NCI-H128 (cell line): ENCODE measurements around the gene HAGH.
A peak's percentile ranks its signal among the peaks of the same experiment; 100 is the strongest.

Experiments
- DNase-seq: peaks from one replicate; lab custom pipeline; 2025; ENCODE audit not compliant: unreplicated experiment; lab: John Stamatoyannopoulos, UW

HAGH gene

DNA sequence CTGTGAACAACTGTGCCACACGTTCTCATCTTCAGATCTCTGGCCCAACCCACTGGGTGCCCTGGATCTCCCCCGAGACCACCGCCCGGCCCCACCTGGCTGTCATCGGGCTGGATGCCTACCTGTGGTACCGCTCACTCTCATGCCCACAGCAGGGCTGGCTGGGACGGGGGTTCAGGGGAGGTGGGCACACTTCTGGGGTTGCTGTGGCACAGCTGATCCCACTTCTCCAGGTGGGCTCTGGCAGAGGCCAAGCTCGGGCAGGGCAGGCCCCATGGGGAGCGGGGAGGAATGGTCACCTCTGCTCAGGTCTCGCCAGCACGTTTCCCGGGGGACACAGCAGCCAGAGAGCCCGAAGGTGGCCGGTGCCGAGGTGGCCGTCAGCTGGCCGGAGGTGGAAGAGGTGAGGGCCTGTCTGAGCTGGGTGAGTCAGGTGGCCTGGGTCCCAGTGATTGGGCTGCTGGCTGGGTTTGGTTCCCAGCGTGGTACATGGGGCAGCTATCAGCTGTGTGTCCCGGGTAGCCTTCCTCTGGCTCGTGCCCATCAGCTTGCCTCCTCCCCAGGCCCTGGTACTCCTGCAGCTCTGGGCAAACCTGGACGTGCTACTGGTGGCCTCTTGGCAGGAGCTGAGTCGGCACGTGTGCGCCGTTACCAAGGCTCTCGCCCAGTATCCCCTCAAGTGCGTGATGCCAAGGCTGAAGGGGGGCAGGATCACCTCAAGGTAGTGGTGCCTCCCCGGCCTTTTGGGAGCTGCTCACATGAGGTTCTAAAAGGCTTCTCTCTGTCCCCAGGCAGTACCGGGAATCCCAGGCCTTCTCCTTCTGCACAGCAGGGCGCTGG, 51.4 kb downstream of the HAGH start:
- DNase-seq, result no peak

DNA sequence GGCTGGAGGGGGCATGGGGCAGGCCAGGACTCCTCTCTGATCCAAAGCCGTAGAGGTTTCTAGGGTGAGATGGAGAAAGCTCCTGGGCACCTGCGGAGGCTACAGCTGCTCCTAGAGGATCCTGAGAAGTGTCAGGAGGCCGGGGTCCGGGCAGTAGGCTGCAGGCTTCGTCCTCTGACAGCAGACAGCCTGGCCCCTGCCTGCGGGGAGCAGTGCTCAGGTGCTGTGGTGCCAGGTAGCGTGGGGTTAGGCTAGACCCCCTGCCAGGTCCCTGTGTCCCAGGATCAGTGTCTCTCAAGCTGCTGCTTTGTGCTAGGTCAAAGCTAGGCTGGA, 52.2 kb downstream of the HAGH start:
- DNase-seq, result no peak

DNA sequence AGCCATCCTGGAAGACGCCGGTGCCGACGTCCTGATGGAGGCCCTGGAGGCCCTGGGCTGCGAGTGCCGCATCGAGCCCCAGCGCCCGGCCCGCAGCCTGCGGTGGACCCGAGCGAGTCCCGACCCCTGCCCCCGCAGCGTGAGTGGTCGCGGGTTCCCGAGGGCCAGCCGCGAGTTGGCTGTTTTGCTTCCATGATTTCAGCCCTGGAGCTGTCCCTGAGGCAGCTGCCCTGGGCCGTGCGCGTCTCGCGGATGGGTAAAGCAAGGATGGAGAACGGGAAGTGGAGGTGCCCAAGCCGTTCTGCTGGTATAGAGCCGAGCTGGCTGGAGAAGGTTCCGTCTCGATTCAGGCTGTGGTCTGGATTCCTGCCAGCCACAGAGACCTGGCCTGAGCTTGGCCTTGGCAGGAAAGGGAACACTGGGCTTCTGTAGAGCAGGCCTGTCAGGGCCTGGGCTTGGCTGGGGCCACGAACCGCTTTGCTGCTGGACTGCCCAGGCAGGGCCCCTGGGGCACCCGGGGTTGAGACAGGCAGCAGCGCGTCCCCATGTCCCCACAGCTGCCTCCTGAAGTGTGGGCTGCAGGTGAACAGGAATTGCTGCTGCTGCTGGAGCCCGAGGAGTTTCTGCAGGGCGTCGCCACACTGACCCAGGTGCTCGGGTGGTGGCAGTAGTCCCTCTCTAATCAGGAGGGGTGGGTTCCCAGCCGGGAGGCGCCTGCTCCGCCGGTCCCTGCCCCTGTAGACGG, 52.8 kb downstream of the HAGH start:
- DNase-seq, result no peak

DNA sequence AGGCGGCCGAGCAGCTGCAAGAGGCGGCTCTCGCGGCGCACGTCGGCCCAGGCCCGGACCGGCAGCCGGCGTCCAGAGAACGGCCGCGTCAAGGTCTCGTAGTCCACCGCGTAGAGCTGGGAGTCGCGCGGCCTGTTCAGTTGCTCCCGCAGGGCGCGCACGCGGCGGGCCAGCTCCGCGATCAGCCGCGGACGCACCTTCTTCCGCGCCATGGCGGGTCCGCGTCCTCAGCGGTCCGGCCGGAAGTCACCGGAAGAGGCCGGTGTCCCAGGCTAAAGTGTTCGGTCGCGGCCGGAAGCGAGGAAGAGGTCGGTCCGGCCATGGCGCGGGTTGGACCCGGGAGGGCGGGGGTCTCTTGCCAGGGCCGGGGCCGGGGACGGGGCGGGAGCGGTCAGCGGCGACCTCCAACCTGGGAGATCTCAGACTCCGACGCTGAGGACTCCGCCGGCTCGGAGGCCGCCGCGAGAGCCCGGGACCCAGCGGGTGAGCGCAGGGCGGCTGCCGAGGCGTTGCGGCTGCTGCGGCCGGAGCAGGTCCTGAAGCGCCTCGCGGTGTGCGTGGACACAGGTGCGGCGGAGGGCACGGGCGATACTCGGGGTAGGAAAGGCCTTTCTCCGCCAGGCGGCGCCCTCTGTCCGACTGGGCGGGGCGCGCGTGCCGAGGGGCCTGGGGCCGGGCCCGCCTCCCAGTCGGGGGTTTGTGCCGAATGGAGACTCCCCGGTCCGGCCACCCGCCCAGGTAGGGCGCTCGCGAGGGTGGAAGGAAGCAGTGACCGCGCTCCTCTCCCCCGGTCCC, 53.5 kb downstream of the HAGH start, which contains the start of gene MRPS34:
MRPS34 (minus strand) TSS at position 227 of the 795 bp plus-strand sequence; CDS start at position 212, 15 bp downstream.
- DNase-seq, result peak; percentile 57

DNA sequence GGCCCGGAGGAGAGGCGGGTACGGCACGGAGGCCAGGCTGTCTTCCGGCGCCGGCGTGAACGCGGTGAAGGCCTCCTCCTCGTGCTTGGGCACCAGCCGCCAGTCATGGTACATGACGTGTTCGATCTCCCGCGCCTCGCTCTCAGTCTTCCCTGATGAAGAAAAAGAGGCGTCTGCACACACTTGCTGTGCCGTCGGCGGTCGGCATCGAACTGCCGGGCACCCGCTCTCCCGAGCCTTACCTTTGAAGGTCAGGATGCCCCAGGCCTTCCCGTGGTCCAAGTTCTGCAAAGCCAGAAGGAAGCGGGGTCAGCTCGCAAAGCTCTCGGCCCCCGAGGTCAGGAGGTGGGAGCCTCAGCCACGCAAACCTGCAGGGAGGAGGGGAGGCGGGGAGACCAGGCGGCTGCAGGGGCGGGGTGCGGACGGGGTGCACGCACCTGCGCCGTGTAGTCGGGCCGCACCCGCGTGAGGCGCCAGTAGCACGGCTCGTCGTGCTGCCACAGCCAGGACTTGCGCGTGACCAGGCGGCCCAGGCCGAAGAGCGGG, 54.2 kb downstream of the HAGH start, which contains the start of gene EME2:
EME2 (plus strand) TSS at position 449 of the 546 bp plus-strand sequence. CDS start 418 bp downstream, outside the sequence.
- no peak for DNase-seq

DNA sequence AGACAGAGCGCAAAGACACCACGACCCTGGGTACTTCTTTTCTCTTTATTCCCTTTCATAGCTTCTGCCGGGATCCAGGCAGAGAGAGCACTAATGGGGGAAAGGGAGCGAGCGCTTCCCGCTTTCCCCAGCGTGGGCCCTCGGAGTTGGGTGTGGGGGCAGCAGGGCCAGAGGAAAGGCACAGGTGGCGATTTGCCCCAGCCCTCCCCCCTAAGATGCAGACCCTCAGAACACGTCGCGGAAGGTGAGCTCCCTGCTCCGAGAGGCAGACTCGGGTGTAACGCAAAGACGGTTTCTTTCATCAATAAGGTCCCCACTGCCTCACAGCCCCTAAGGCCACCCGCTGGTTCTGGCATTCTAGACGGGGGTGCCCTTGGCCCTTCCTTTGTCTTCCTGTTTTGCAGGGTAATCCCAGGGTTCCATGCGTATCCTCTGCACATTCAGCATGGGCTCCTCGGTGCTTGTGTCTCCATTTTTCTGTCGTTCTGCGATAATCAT, 54.7 kb downstream of the HAGH start:
- DNase-seq, result no peak

DNA sequence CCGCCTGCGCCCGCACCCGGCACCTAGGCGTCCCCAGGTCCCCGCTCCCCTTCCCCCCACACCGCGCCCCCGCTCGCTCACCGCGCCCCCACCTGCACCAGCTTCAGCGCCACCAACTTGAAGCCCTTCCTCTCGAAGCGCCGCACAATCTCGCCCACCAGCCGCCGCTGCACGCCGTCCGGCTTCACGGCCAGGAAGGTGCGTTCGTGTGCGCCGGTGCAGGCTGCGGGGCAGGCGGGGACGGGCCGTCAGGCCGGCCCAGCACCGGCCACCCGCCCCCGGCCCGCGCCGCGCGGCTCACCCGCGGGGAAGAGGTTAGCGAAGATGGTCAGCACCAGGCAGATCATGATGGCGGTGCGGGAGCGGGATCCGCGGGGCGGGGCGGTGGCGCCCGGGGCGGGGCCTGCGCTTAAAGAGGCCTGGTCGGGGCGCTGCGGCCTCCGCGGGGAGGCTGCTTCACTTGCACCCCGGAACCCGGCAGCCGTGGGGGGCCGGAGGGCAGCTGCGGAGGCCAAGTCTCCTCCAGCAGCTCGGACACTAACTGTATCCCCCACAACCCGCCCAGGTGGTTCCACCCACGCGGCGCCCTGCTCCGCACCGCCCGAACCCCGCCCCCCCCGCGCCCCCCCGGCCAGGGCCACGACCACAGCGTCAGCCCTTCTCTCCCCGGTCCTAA, 55.3 kb downstream of the HAGH start, which contains the start of gene NME3:
NME3 (minus strand) TSS at position 356 of the 676 bp plus-strand sequence; CDS start at position 347, 9 bp downstream.
- no peak for DNase-seq

DNA sequence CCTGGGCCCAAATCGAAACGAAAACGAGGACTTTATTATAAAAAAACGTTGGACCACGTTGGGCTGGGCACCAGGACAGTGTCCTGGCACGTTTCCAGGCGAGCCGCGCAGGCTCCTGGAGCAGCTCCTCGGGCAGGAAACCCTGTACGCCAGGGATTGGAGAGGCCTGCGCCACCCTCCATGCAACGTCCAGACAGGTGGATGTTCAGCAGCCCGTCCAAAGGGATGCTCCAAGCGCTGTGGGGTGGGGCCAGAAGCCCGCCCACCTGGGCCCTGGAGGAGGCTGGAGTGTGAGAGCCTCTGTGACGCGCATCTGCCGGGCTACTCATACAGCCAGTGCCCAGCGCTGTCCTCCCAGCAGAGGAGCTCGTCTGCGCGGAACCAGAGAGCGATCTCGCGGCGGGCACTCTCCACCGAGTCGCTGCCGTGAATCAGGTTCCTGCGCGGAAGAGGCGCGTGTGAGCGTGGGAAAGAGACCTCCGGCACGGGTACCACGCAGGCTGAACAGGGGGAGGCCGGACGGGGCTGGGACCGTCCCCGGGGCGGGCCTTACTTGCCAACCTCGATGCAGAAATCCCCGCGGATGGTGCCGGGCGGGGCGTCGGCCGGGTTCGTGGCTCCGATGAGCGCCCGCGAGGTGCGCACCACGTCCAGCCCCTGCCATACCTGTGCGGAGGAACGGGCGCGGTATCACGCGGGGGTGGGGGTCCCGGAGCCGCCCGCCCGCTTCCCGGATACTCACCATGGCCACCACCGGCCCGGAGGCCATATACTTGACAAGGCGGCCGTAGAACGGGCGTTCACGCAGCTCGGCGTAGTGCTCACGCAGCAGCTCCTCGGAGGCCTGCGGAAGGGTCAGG, 56.1 kb downstream of the HAGH start:
- DNase-seq, result no peak

DNA sequence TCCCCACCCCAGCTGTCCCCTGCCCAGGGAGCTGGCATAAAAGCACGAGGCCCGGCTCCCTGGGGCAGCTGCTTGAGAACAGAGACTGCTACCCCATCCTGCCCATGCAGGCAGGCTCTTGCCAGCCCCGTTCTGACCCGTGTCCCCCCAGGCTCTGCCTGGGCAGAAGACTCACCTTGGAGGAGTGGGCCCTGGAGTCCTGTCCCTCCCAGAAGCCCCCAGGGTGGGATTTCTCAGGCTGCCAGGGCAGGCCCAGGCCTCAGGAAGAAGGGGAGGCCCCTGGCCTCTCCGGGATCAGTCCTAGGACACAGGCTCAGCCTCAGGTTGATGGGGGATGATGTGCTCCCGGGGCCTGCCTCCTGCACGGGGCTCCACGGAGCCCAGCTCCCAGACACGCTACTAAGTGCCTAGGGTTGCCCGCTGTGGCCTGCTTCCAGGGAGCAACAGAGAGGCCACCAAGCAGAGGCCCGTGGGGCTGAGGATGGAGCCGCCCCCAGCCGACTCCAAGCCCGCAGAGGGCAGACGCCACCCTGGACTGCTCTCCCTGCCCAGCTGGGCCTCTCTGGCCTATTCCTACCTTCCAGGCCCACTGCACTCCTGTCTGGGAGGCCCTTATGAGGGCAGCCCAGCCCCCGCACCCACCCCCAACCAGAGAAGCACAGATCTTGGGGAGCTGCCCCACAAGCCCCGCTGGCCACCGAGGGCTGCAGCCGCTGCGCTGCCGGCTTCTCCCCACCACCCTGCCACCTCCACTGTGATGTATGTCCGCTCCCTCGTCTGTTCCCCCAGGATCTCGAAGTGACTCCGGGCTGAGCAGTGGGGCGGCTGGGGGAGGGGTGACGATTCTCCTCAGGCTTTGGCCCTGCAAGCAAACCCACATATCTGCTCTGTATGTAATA, 57.0 kb downstream of the HAGH start:
- DNase-seq, result no peak

DNA sequence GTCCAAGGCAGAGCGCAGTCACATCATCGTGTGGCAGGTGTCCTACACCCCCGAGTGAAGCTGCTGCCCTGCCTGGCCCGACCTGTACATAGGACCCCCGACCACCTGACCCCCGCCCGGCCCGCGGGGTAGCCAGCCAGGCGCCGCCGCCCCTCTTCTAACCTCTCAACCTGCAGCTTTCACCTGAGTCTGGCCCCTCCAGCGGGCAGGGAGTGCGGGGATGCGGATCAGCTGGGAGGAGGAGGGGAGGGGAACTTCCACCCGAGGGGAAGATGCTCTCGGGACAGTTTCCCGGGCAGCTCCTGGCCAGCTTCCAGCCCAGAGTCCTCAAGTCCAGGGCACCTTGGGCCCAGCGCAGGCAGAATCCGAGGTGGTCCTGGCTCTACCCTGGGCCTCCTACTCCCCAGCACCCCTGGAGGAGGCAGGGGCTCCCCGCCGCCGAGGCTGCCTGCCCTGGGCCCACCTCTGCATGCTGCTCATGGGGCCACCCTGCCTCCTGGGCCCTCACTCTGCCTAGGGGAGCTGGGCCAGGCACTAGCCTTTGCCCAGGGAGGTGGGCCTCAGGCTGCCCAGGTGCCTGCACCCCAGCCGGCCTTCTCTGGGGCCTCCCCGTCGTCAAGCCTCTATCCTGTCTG, 57.7 kb downstream of the HAGH start:
- no peak for DNase-seq

DNA sequence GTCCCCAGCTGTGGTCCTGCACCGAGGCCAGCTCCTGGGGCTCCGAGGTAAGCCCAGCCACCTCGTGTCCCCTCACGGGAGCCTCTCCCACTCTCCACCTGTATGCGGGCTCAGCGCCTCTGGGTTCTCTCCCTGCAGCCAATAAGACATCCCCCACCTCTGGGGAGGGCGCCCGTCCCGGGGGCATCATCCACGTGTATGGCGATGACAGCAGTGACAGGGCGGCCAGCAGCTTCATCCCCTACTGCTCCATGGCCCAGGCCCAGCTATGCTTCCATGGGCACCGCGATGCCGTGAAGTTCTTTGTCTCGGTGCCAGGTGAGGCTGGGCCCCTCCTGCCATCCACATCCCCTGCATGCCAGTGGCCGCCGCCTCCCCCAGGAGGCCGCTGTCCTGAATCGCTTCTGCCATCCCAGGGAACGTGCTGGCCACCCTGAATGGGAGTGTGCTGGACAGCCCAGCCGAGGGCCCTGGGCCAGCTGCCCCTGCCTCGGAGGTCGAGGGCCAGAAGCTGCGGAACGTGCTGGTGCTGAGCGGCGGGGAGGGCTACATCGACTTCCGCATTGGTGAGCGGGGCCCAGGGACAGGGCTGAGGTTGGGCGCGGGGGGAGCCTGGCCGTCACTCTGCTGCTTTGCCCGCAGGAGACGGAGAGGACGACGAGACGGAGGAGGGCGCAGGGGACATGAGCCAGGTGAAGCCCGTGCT, 58.4 kb downstream of the HAGH start:
- DNase-seq, result no peak

DNA sequence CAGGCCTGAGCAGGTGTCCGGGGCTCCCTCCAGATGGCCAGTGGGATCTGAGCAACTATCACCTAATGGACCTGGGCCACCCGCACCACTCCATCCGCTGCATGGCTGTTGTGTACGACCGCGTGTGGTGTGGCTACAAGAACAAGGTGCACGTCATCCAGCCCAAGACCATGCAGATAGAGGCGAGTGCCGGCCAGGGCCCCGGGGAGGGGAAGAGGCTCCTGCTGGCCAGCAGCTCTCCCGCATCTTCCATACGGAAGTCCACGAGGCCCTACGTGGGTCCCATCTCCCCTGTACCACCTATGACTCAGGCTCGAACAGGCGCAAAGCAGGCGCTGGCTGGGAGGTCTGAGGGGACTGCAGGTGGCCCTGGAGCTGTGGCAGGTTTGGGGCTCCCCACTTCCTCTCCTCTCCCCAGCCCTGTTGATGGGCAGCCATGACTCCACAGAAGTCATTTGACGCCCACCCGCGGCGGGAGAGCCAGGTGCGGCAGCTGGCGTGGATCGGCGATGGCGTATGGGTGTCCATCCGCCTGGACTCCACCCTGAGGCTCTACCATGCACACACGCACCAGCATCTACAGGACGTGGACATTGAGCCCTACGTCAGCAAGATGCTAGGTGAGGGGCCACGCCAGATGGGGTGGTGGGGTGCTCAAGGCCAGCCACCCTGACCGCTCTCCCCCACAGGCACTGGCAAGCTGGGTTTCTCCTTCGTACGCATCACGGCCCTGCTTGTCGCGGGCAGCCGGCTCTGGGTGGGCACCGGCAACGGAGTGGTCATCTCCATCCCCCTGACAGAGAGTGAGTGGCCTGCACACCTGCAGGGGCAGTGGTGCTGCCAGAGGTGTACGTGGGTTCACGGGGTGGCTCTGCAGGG, 59.3 kb downstream of the HAGH start:
- DNase-seq, result no peak

DNA sequence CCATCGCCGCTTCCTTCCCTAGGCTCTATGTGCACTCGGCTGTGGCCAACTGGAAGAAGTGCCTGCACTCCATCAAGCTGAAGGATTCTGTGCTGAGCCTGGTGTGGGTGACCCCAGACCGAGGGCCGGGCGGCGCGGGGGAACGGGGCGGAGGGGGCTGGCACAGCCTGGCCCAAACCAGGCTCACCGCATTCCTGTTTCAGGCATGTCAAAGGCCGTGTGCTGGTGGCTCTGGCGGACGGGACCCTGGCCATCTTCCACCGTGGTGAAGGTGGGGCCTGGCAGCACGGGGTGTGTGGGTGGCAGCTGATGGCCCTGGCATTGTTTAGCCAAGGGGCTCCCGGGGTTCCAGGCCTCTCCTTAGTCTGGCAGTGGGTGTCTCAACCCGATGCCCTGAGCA, 59.9 kb downstream of the HAGH start:
- no peak for DNase-seq

DNA sequence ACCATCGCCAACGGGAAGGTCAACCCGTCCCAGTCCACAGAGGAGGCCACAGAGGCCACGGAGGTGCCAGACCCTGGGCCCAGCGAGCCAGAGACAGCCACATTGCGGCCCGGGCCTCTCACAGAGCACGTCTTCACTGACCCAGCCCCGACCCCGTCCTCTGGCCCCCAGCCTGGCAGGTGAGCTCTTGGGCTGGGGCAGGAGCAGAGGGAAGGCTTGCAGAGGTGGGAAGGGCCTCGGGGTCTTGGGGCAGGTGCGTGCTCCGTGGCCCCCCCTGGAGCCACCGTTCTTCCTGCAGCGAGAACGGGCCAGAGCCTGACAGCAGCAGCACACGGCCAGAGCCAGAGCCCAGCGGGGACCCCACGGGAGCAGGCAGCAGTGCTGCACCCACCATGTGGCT, 60.4 kb downstream of the HAGH start:
- DNase-seq, result no peak

DNA sequence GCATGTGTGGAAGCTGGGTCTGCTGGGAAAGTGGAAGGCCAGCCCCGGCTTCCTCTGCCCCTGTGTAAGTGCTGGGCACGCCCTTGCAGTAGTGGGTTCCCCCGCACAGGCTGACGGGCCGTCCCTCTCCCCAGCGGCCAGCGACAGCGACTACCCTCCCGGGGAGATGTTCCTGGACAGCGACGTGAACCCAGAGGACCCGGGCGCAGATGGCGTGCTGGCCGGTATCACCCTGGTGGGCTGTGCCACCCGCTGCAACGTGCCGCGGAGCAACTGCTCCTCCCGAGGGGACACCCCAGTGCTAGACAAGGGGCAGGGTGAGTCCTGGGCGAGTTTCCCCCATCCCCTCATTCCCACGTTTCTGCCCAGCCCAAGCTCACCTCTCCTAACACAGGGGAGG, 60.8 kb downstream of the HAGH start:
- no peak for DNase-seq

DNA sequence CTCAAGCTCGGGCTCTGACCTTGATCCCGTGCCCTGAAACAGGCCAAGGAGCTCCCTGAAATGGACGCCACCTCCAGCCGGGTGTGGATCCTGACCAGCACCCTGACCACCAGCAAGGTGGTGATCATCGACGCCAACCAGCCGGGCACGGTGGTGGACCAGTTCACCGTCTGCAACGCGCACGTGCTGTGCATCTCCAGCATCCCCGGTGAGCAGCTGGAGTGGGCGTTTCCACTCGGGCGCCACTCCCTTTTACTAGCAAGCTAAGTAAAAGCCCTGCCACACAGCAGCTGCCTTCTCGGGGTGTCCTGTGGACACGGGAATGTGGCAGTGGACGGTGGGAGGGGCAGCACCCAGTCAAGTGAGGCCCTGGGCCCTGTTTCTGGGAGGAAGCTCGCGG, 61.7 kb downstream of the HAGH start:
- no peak for DNase-seq
